Keratinocyte (primary cell): ENCODE data around the gene HADHB. TPM values are rescaled to one million over a fixed set of nuclear protein-coding genes. Genes with fewer than 3 reads are reported as not detected.
"Not testable (repeated sequence)": the region's sequence is repeated elsewhere in the genome, so short reads cannot be mapped to it uniquely, and the experiment has no call there.

Experiments used
- DNase-seq: peaks from one replicate; pipeline ENCODE4 v3.0.0-alpha.2; 2011; ENCODE audit warnings: low read depth, missing footprints, low spot score
- FAIRE-seq: peaks from 2 replicates; lab custom pipeline; 2011; peaks lifted over from hg19 to GRCh38; lab: Jason Lieb, UNC
- H2AFZ ChIP-seq: 2 replicates; pipeline ENCODE4 v1.6.0; 2012; ENCODE audit warnings: low read length, control low read depth, inconsistent platforms; ENCODE audit not compliant: control insufficient read depth
- H3K27ac ChIP-seq: 2 replicates; pipeline ENCODE4 v1.5.1; 2011; ENCODE audit warnings: low read length; ENCODE audit not compliant: control insufficient read depth, insufficient read depth
- H3K27me3 ChIP-seq: 3 replicates; pipeline ENCODE4 v1.6.0; 2011; ENCODE audit warnings: low read length; ENCODE audit not compliant: control insufficient read depth, insufficient read depth; ENCODE audit errors: extremely low read depth
- H3K36me3 ChIP-seq, 2 experiments: 2 replicates in 1 of 2; 3 replicates in 1 of 2; pipeline ENCODE4 v1.5.1; 2011; ENCODE audit warnings: low read length in 2 of 2, mild to moderate bottlenecking in 1 of 2; ENCODE audit not compliant: control insufficient read depth in 2 of 2, insufficient read depth in 2 of 2; ENCODE audit errors: extremely low read depth in 1 of 2
- H3K4me1 ChIP-seq: 3 replicates; pipeline ENCODE4 v1.5.1; 2011; ENCODE audit warnings: low read length; ENCODE audit not compliant: control insufficient read depth, insufficient read depth; ENCODE audit errors: extremely low read depth
- H3K4me2 ChIP-seq: 3 replicates; pipeline ENCODE4 v1.6.0; 2011; ENCODE audit warnings: low read depth, low read length; ENCODE audit not compliant: control insufficient read depth, insufficient read depth; ENCODE audit errors: extremely low read depth
- H3K4me3 ChIP-seq, 3 experiments: fragments of 200-600 bp in 1 of 3; sonication (generic) in 1 of 3; 2 replicates in 2 of 3; 3 replicates in 1 of 3; pipeline ENCODE4 v1.5.1; 2011 to 2016; ENCODE audit warnings: low read length in 3 of 3, mild to moderate bottlenecking in 3 of 3, control low read depth in 2 of 3, inconsistent platforms in 1 of 3, low read depth in 1 of 3, mixed read lengths in 1 of 3, mixed run types in 1 of 3, moderate library complexity in 1 of 3; ENCODE audit not compliant: control insufficient read depth in 2 of 3, insufficient read depth in 2 of 3; ENCODE audit errors: extremely low read depth in 1 of 3
- H3K79me2 ChIP-seq: 2 replicates; pipeline ENCODE4 v1.6.0; 2012; ENCODE audit warnings: low read length; ENCODE audit not compliant: control insufficient read depth, insufficient read depth
- H3K9ac ChIP-seq: 3 replicates; pipeline ENCODE4 v1.6.0; 2011; ENCODE audit warnings: low read length; ENCODE audit not compliant: control insufficient read depth, insufficient read depth; ENCODE audit errors: extremely low read depth
- H3K9me1 ChIP-seq: 3 replicates; pipeline ENCODE4 v1.6.0; 2011; ENCODE audit warnings: low read length; ENCODE audit not compliant: control insufficient read depth, insufficient read depth; ENCODE audit errors: extremely low read depth
- H3K9me3 ChIP-seq: 2 replicates; pipeline ENCODE4 v1.5.1; 2012; ENCODE audit warnings: low read depth, low read length; ENCODE audit not compliant: control insufficient read depth
- H4K20me1 ChIP-seq: 3 replicates; pipeline ENCODE4 v1.6.0; 2011; ENCODE audit warnings: low read length; ENCODE audit not compliant: control insufficient read depth, insufficient read depth; ENCODE audit errors: extremely low read depth
- CTCF ChIP-seq, 3 experiments: IDR thresholded peaks in 1 of 3; conservative IDR thresholded peaks in 1 of 3; optimal IDR thresholded peaks in 1 of 3; 2 replicates in 2 of 3; 3 replicates in 1 of 3; pipeline versions ENCODE3 to v1.5.1; 2011; ENCODE audit warnings: low read length in 3 of 3, mild to moderate bottlenecking in 3 of 3, moderate library complexity in 2 of 3, control low read depth in 1 of 3, inconsistent platforms in 1 of 3; ENCODE audit not compliant: insufficient read depth in 2 of 3; ENCODE audit errors: extremely low read depth in 1 of 3
- EZH2 ChIP-seq: IDR thresholded peaks from one replicate; pipeline ENCODE4 v1.6.1; 2012; ENCODE audit warnings: inconsistent platforms, mild to moderate bottlenecking, low read length, moderate library complexity
- dilution Hi-C: fragments of 300-500 bp; cut with MboI; formaldehyde crosslinking; loops from one replicate; pipeline ENCODE4 v1.7.0; 2020; ENCODE audit warnings: low sequenced_read_pairs; ENCODE audit not compliant: extremely low pct_ligation_motif_present
- polyA plus RNA-seq, 5 experiments: library from polyadenylated mRNA; depleted of rRNA in 3 of 5; stranded (reverse) in 3 of 5; stranded (forward) in 1 of 5; unstranded in 1 of 5; fragments of >200 nt; gene quantifications; 1 replicate in 1 of 5; 2 replicates in 3 of 5; 3 replicates in 1 of 5; pipeline versions ENCODE4 v1.2.1 to v1.2.3, GENCODE V29; 2011 to 2012; ENCODE audit warnings: missing spikeins in 2 of 5, low read depth in 1 of 5, low replicate concordance in 1 of 5

Gene HADHB
- polyA plus RNA-seq, 1 donor (not counting 4 experiments of a cell fraction or from before 2014, with no cell fraction given): 109 TPM

- no peak overlapping the region for H3K9ac ChIP-seq
- no peak overlapping the region for H3K4me3 ChIP-seq
- FAIRE-seq: peak; percentile 5
- H3K4me1 ChIP-seq: peaks cover 3% of the 10 kb centered on the region
- no peak overlapping the region for H3K27ac ChIP-seq
- H2AFZ ChIP-seq: no peak overlapping the region
- TF ChIP-seq CTCF (optimal IDR thresholded peaks at IDR 0.05 in 1 of 3, IDR thresholded peaks at IDR 0.05 in 1 of 3, conservative IDR thresholded peaks at IDR 0.05 in 1 of 3; ENCODE audit: extremely low read depth in 1 of 3, insufficient read depth in 2 of 3, low read length in 3 of 3) (no peak), EZH2 (no peak)
- no peak for DNase-seq
- no peaks in the 10 kb centered on the region for H3K36me3 ChIP-seq
- H3K9me1 ChIP-seq: no peaks in the 10 kb centered on the region
- no peaks in the 10 kb centered on the region for H4K20me1 ChIP-seq
- no peak overlapping the region for H3K4me2 ChIP-seq
- no peaks in the 10 kb centered on the region for H3K27me3 ChIP-seq
- no peaks in the 10 kb centered on the region for H3K79me2 ChIP-seq
- H3K9me3 ChIP-seq: no peaks in the 10 kb centered on the region
- dilution Hi-C loops: no loop called here
These were observed 82.8 kb downstream of the HADHB start for GRCh38 chr2:26327291-26328272.

GRCh38 chr2:26329083-26329482 is 84.3 kb downstream of the HADHB start:
- FAIRE-seq, H3K4me1 ChIP-seq, H4K20me1 ChIP-seq, H3K9ac ChIP-seq, H3K36me3 ChIP-seq, H3K9me1 ChIP-seq, H3K79me2 ChIP-seq, H3K4me3 ChIP-seq, H3K27me3 ChIP-seq, DNase-seq, H3K27ac ChIP-seq, H2AFZ ChIP-seq, H3K4me2 ChIP-seq, dilution Hi-C loops, H3K9me3 ChIP-seq: not testable (repeated sequence)
